ENCODE measurements around the gene DYRK1A.

DYRK1A gene

DNA sequence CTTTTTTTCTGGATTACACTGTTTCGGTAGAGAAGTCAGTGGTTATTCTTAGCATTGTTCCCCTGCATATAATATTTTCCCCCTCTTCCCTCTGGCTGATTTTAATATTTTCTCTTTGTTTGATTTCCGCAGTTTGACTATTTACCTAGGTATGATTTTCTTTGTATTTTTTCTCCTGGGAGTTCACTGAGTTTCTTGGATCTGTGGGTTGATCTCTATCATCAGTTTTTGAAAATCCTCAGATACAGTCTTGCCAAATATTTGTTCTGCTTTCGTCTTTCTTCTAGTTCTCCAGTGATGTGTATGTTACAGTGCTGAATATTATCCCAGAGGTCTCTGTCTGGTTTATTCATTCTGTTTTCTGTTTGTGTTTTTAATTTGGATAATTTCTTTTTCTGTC lies 136.4 kb downstream of the DYRK1A start:
- no peak for DNase-seq (ENCODE audit: low read depth)
- H3K4me3 ChIP-seq (ENCODE audit: low read depth, low read length): no peak overlapping the region
- TF ChIP-seq, protein P1, sequence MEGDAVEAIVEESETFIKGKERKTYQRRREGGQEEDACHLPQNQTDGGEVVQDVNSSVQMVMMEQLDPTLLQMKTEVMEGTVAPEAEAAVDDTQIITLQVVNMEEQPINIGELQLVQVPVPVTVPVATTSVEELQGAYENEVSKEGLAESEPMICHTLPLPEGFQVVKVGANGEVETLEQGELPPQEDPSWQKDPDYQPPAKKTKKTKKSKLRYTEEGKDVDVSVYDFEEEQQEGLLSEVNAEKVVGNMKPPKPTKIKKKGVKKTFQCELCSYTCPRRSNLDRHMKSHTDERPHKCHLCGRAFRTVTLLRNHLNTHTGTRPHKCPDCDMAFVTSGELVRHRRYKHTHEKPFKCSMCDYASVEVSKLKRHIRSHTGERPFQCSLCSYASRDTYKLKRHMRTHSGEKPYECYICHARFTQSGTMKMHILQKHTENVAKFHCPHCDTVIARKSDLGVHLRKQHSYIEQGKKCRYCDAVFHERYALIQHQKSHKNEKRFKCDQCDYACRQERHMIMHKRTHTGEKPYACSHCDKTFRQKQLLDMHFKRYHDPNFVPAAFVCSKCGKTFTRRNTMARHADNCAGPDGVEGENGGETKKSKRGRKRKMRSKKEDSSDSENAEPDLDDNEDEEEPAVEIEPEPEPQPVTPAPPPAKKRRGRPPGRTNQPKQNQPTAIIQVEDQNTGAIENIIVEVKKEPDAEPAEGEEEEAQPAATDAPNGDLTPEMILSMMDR (IDR thresholded peaks at IDR 0.05; ENCODE audit: insufficient read depth, low read depth, low read length, missing control alignments): no peak

DNA sequence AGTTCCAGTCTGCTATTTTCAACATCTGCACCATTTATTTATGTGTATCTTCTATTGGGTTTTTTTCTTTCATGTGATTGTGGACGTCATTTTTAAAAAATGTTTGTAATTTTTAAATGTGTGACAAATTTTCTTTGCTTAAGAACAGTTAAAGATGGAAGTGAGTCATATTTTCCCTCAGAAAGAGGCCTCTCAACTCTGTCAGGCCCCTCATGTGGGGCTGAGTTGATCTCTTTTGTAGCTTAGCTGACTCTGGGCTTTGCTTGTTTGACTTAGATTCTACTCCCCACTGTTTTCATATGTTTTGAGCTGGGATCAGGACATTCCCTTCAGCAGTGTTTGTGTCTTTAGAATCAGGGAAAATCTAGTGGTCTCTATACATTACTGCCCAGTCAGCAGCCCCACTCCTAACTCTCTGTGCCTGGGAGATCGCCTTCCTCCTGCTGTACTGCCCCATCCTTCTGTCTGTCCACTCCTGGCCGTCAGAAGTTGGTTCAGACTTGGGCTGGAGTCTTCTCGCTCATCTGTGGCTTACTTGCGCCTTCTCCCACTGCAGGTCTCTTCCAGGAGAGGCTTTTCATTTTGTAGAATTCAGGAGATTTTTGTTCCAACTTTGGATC lies 137.4 kb downstream of the DYRK1A start:
- DNase-seq (ENCODE audit: low read depth): no peak
- TF ChIP-seq, protein P1 (IDR thresholded peaks at IDR 0.05; ENCODE audit: insufficient read depth, low read depth, low read length, missing control alignments): no peak

DNA sequence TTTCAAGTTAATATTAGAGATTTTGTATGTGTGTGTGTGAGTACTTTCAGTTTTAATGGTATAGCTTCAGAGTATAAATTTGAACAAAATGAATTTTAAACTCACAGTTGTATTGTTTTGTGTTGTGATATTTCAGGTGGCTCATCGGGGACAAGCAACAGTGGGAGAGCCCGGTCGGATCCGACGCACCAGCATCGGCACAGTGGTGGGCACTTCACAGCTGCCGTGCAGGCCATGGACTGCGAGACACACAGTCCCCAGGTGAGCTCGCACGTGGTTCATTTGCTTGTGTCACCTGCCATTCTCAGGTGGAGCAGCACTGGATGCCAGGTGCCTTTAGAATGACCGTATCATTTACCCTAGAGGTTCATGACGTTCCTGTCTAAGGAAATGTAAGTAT lies 139.4 kb downstream of the DYRK1A start:
- H3K4me3 ChIP-seq (ENCODE audit: low read depth, low read length): no peak overlapping the region
- TF ChIP-seq, protein P1 (IDR thresholded peaks at IDR 0.05; ENCODE audit: insufficient read depth, low read depth, low read length, missing control alignments): no peak
- DNase-seq (ENCODE audit: low read depth): no peak

More for the DNA sequence above, 137.4 kb downstream of the DYRK1A start:
- H3K4me3 ChIP-seq (ENCODE audit: low read depth, low read length): no peak overlapping the region

DNA sequence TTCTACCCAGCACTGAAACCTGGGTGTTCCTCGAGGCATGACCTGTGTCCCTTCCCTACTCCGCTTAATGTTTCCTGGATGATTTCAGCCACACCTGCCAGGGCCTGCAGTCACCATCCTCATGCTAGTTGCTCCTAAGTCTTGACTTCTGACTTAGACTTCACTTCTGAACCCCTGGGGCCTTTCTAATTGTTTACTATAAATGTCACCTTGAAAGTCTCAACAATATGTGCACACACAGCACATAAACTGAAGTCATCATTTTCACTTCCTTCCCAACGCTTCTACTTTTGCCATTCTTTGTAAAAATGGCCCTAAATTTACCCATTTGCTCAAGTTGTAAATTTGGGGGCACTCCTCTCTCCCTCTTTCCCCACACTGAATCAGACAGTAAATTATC lies 141.1 kb downstream of the DYRK1A start:
- peak; percentile 29 for DNase-seq (ENCODE audit: low read depth)
- H3K4me3 ChIP-seq (ENCODE audit: low read depth, low read length): no peak overlapping the region
- TF ChIP-seq, protein P1 (IDR thresholded peaks at IDR 0.05; ENCODE audit: insufficient read depth, low read depth, low read length, missing control alignments): no peak

DNA sequence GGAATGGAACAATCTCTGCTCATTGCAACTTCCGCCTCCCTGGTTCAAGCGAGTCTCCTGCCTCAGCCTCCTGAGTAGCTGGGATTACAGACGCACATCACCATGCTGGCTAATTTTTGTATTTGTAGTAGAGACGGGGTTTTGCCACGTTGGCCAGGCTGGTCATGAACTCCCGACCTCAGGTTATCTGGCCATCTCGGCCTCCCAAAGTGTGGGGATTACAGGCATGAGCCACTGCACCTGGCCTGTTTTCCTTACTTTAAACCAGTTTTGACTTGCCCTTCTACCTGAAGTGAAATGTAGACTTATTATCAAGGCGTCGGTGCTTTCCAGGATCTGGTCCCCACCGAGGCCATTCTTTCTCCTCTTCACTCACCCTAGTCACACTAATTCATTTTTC lies 141.8 kb downstream of the DYRK1A start:
- DNase-seq (ENCODE audit: low read depth): no peak
- no peak overlapping the region for H3K4me3 ChIP-seq (ENCODE audit: low read depth, low read length)
- TF ChIP-seq, protein P1 (IDR thresholded peaks at IDR 0.05; ENCODE audit: insufficient read depth, low read depth, low read length, missing control alignments): no peak

DNA sequence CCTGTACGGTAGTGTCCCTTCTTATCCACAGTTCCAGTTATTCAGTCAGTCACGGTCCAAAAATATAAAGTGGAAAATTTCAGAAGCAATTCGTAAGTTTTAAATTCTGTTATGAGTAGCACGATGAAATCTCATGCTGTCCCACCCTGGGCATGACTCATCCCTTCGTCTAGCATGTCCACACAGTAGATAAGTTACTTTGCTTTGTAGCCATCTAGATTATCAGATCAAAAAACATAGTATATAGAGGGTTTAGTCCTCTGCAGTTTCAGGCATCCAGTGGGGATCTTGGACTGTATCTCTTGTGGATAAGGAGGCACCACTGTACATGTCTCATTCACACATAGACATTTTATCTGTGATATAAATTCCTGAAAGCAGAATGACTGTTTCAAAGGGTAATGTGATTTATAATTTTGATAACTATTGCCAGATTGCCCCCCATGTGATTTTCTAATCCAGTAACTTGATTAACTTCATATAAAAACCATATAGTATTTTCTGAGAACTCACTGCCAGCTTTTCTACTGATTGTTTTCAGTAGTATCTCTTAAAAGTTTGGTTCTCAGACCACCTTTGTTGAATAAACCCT lies 143.3 kb downstream of the DYRK1A start:
- no peak for DNase-seq (ENCODE audit: low read depth)
- H3K4me3 ChIP-seq (ENCODE audit: low read depth, low read length): no peak overlapping the region
- TF ChIP-seq, protein P1 (IDR thresholded peaks at IDR 0.05; ENCODE audit: insufficient read depth, low read depth, low read length, missing control alignments): no peak

DNA sequence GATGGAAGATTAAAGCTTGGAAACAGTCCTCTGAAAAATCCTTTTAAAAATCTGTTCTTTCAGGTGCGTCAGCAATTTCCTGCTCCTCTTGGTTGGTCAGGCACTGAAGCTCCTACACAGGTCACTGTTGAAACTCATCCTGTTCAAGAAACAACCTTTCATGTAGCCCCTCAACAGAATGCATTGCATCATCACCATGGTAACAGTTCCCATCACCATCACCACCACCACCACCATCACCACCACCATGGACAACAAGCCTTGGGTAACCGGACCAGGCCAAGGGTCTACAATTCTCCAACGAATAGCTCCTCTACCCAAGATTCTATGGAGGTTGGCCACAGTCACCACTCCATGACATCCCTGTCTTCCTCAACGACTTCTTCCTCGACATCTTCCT lies 145.3 kb downstream of the DYRK1A start:
- TF ChIP-seq, protein P1 (IDR thresholded peaks at IDR 0.05; ENCODE audit: insufficient read depth, low read depth, low read length, missing control alignments): no peak
- no peak overlapping the region for H3K4me3 ChIP-seq (ENCODE audit: low read depth, low read length)
- no peak for DNase-seq (ENCODE audit: low read depth)

Data from GM12865 (cell line).